IPS-20b (cell line): Measurements from ENCODE around the gene RPS6KA2.

Experiments used
- H3K27ac ChIP-seq: one replicate; pipeline ENCODE4 v1.5.1; 2013; ENCODE audit warnings: low read length
- H3K27me3 ChIP-seq: 2 replicates; pipeline ENCODE4 v1.6.1; 2013; ENCODE audit warnings: mild to moderate bottlenecking, low read length, inconsistent platforms; ENCODE audit not compliant: insufficient read depth
- H3K36me3 ChIP-seq: 2 replicates; pipeline ENCODE4 v1.6.1; 2013; ENCODE audit warnings: low read depth, mild to moderate bottlenecking, inconsistent platforms, low read length, moderate library complexity; ENCODE audit not compliant: insufficient read depth
- H3K4me1 ChIP-seq: 2 replicates; pipeline ENCODE4 v1.6.1; 2013; ENCODE audit warnings: mild to moderate bottlenecking, control low read depth, inconsistent platforms, low read length, moderate library complexity; ENCODE audit not compliant: insufficient read depth
- H3K4me3 ChIP-seq: 2 replicates; pipeline ENCODE4 v1.5.1; 2013; ENCODE audit warnings: mild to moderate bottlenecking, low read length, inconsistent platforms
- H3K9ac ChIP-seq: 2 replicates; pipeline ENCODE4 v1.6.1; 2013; ENCODE audit warnings: low read depth, mild to moderate bottlenecking, inconsistent platforms, low read length, moderate library complexity
- H3K9me3 ChIP-seq: 2 replicates; pipeline ENCODE4 v1.6.1; 2013; ENCODE audit warnings: mild to moderate bottlenecking, low read depth, low read length, inconsistent platforms; ENCODE audit not compliant: insufficient read depth

Gene RPS6KA2

GRCh38 chr6:166630462-166630861, 3.4 kb upstream of the RPS6KA2 start:
- peaks cover 39% of the 10 kb centered on the region for H3K27me3 ChIP-seq
- no peaks in the 10 kb centered on the region for H3K36me3 ChIP-seq
- H3K4me3 ChIP-seq, result no peak overlapping the region
- H3K27ac ChIP-seq, result no peak overlapping the region
- no peak overlapping the region for H3K9ac ChIP-seq
- no peaks in the 10 kb centered on the region for H3K9me3 ChIP-seq
- H3K4me1 ChIP-seq, result peaks cover 27% of the 10 kb centered on the region

DNA sequence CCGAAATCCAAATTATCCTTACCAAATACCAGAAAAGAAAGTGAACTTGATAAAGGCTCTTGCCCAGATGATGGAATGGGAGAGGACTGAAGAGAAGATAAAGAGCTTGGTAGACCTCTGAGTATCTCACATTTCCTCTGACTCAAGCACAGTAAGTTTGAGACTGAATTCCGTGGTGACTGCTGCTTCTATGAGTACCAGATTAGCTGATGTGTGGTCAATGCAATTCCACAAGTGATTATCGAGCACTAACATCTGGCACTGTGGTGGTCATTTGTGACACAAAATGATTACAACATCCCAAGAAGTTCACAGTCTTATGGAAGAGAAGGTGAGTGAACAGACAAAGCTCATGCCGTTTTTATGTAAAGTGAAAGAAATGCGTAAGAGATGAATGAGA, 2.6 kb upstream of the RPS6KA2 start:
- Histone ChIP-seq H3K27me3 (peaks cover 42% of the 10 kb centered on the region), H3K9ac (no peak overlapping the region), H3K4me1 (peaks cover 27% of the 10 kb centered on the region), H3K27ac (no peak overlapping the region), H3K36me3 (no peaks in the 10 kb centered on the region), H3K9me3 (no peaks in the 10 kb centered on the region), H3K4me3 (no peak overlapping the region)

DNA sequence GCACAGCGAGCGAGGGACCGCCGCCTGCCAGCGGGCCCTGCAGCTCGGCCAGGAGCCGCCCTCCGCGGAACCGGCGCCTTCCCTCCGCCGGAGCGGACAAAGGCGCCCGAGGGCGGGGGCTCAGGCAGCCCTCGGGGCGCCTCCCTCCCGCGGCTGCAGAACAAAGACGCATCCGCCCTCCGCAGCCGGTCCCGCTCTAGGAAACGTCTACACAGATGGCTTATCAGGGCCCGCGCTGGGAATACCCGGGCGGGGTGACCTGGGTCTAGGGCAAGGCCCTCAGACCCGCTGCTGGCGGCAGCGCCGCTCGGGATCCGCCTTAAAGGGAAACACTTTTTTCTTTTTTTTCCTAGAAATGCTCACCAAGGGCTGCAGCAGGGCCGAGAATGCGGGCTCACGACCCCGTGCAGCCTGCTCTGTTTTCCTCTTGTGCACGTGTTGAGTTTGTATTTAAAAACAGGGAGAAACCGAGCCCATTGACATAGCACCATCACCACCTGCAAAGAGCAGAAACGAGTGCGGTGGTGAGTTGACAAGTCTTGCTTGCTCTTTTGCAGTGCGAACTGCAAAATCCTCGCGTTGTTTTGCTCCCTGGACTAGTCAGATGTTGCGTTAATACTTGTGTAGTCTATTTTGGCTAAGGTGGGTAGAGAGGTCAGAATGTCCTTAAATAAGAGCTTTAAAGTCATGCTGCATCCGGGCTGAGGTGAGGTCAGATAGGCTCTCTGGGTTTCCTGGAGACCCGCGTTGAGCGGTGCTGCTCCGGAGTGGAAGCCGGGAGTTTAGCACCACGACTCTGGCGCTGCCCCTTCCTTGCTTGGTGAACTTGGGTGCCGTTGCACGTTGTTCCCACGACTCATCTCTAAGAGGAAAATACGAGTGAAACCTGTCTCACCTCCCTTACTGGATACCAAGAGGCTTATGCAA, 1.1 kb upstream of the RPS6KA2 start:
- Histone ChIP-seq H3K27me3 (peaks cover 42% of the 10 kb centered on the region), H3K4me3 (peak overlapping the region; percentile 73), H3K4me1 (peaks cover 27% of the 10 kb centered on the region), H3K9me3 (no peaks in the 10 kb centered on the region), H3K9ac (peak overlapping the region; percentile 57; the same call in 1 of the 2 replicates), H3K27ac (no peak overlapping the region), H3K36me3 (no peaks in the 10 kb centered on the region)

DNA sequence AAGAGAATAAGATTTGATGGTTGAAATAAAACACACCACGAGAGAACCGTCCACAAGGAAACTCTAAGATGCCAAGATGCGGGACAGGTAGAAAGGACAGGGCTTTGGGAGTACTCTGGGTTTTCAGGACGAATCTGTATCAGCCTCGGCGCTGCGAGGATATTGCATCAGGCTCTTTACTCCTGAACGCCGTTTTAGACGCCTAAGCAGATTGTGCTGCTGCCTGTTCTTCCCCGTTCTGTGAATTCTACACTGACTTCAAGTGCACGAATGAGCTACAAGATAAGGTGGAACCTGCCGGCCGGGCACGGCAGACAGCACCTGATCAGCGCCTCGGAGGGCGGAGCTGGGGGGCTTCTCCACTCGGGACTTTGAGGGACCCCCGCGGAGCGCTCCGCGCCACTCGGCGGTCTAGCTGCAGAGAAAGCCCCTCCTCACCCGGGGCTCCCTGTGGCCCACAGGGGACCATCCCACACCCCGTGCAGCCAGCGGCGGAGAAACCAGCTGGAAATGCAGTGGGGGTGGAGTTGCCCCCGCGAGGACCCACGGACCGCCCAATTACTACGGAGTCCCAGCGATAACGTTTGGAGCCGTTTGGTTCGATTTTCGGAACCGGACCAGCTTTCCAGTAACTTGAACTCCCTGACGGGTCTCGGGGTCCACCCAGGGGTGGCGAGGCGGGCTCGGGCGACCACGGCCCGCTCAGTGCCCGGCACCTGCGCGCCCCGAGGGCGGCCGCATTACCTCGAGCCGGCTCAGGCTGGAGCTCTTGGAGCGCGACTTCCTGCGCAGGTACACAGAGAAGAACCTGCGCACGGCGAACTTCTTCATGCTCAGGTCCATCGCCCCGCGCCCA, 646 bp downstream of the RPS6KA2 start:
- Histone ChIP-seq H3K4me1 (peaks cover 36% of the 10 kb centered on the region), H3K27me3 (peaks cover 42% of the 10 kb centered on the region), H3K9me3 (no peaks in the 10 kb centered on the region), H3K9ac (peak overlapping the region; percentile 83), H3K27ac (no peak overlapping the region), H3K4me3 (peak overlapping the region; percentile 86), H3K36me3 (no peaks in the 10 kb centered on the region)

- Histone ChIP-seq H3K36me3 (no peaks in the 10 kb centered on the region), H3K9me3 (no peaks in the 10 kb centered on the region), H3K27ac (no peak overlapping the region), H3K4me1 (peaks cover 41% of the 10 kb centered on the region), H3K27me3 (peaks cover 36% of the 10 kb centered on the region), H3K9ac (peak overlapping the region; percentile 83; the same call in 1 of the 2 replicates), H3K4me3 (peak overlapping the region; percentile 86; the same call in 1 of the 2 replicates)
Measured at GRCh38 chr6:166625356-166625755, 1.7 kb downstream of the RPS6KA2 start.

GRCh38 chr6:166624275-166624674, 2.8 kb downstream of the RPS6KA2 start:
- Histone ChIP-seq H3K9me3 (no peaks in the 10 kb centered on the region), H3K4me3 (no peak overlapping the region), H3K9ac (no peak overlapping the region), H3K27me3 (peaks cover 26% of the 10 kb centered on the region), H3K27ac (no peak overlapping the region), H3K4me1 (peaks cover 39% of the 10 kb centered on the region), H3K36me3 (no peaks in the 10 kb centered on the region)

- H3K27me3 ChIP-seq, result peaks cover 16% of the 10 kb centered on the region
- H3K4me3 ChIP-seq, result no peak overlapping the region
- H3K9me3 ChIP-seq, result no peaks in the 10 kb centered on the region
- H3K4me1 ChIP-seq, result peaks cover 34% of the 10 kb centered on the region
- peaks cover 6% of the 10 kb centered on the region; the same call in 1 of the 2 replicates for H3K36me3 ChIP-seq
- H3K9ac ChIP-seq, result no peak overlapping the region
- no peak overlapping the region for H3K27ac ChIP-seq
Measured at GRCh38 chr6:166623318-166623717, 3.7 kb downstream of the RPS6KA2 start.

DNA sequence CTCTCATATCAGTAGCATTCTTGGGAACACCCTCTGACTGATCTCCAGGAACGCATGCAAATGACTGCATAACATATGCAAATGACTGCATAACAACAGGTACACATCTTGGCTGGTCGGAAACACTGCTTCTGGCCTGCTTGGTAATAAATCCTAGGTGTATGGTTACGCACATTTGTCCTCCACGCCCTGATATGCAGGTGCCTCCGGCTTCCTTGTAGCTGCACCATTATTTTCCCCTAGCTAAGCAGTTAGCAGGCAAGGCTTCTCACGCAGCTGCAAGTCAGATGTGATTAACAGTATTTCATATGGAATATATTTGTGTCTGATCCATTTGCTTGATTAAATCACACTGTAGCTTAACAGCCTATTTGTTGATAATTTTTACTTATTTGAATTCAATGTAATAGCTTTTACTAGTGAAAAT, 5.9 kb downstream of the RPS6KA2 start:
- H3K27ac ChIP-seq, result no peak overlapping the region
- H3K4me3 ChIP-seq, result peak overlapping the region; percentile 31

DNA sequence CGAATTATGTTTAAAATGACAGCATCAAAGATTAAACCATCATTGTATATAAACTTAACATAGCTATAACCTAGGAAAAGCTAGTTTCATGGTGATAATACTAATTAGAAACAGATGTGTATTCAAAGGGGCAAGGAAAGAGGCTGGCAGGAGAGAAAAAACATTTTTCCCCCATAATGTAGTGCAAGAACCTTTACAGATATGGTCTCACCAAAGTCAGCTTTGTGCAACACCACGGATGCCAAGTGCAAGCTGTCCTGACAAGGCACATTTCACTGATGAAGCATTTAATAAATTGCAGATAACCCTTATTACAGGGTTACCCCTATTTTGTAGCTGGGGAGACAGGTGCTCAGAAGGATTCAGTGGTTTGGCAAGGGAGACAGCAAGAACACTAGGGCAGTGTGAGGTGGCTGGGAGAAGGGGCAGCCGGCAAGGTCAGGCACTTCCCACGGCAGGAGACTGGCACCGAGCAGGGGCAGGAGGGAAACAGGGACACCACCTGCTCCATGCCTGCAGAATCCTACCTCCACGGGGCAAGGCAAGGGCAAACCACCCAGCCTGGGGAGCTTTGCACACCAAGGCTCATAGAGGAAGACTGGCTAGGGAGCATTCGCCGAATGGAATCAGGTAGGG, 6.5 kb downstream of the RPS6KA2 start:
- H3K9me3 ChIP-seq, result no peaks in the 10 kb centered on the region
- peaks cover 4% of the 10 kb centered on the region for H3K27me3 ChIP-seq
- peaks cover 29% of the 10 kb centered on the region for H3K4me1 ChIP-seq
- no peak overlapping the region for H3K27ac ChIP-seq
- H3K36me3 ChIP-seq, result peaks cover 10% of the 10 kb centered on the region; the same call in 1 of the 2 replicates
- peak overlapping the region; percentile 31; the same call in 1 of the 2 replicates for H3K4me3 ChIP-seq
- H3K9ac ChIP-seq, result 0 out of 2 replicates have a peak overlapping the region, but pooled peaks have one; percentile 24

More for the DNA sequence above, 5.9 kb downstream of the RPS6KA2 start:
- Histone ChIP-seq H3K27me3 (peaks cover 9% of the 10 kb centered on the region), H3K4me1 (peaks cover 34% of the 10 kb centered on the region), H3K36me3 (peaks cover 10% of the 10 kb centered on the region; the same call in 1 of the 2 replicates), H3K9me3 (no peaks in the 10 kb centered on the region), H3K9ac (0 out of 2 replicates have a peak overlapping the region, but pooled peaks have one; percentile 24)

GRCh38 chr6:166619912-166620311, 7.1 kb downstream of the RPS6KA2 start:
- H3K9ac ChIP-seq, result no peak overlapping the region
- no peaks in the 10 kb centered on the region for H3K9me3 ChIP-seq
- H3K27ac ChIP-seq, result no peak overlapping the region
- H3K4me3 ChIP-seq, result no peak overlapping the region
- no peaks in the 10 kb centered on the region for H3K27me3 ChIP-seq
- peaks cover 10% of the 10 kb centered on the region; the same call in 1 of the 2 replicates for H3K36me3 ChIP-seq
- H3K4me1 ChIP-seq, result peaks cover 31% of the 10 kb centered on the region
